ENCODE measurements around the gene TCF7L2.
"Not testable (repeated sequence)": the region's sequence is repeated elsewhere in the genome, so short reads cannot be mapped to it uniquely, and the experiment has no call there.

The TCF7L2 gene

DNA sequence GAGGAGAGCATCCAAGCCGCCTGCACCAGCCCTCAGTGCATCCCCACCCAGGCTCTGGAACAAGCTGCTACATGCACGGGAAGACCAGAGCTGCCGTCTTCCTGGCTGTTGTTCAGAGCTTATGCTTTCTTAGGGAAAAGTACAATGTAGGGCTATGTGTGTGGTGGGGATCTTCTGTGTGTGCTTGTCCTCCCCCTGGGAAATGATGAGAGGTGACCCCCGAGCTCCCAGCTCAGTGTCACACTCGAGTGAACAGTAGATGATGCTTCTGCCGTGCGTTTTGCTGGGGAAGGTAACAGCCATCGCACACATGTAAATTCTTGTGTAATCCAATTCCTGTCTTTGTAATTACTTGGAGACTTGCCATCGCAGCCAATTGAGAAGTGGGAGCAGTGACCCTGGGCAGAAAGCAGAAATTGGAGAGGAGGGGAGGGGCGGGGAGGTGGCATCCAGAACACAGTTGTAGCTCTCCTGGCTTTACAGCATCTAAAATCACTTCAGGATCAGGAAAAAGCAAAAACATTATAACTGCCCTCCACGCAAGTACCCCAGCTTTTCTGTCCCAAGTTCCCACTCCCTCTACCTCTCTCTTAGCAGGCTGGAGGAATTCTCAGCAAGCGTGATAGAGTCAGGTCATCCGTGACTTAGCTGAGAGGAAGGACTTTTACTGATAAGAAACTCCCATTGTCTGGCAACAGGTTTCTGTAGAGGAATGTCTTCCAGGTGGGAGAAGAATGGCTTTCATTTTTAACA lies 149.6 kb downstream of the TCF7L2 start:
- FAIRE-seq = no peak

DNA sequence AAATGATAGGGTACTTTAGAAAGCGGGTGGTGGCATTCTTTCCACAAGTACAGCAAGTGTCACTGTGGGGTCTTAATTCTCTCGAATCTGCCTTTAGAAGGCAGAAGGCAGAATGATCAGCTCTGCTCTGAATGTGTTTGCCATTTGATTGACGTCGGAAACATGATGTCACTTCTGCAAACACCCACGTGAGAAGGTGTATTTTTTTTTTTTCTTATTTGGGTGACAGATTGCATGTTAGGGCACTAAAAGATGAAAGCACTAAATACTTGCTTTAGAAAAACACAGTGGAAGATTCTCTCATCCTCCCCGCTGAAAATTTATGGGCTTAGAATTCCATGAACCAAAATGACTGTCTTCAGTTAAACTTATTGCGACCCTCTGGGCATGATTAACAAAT lies 150.2 kb downstream of the TCF7L2 start:
- FAIRE-seq = no peak

DNA sequence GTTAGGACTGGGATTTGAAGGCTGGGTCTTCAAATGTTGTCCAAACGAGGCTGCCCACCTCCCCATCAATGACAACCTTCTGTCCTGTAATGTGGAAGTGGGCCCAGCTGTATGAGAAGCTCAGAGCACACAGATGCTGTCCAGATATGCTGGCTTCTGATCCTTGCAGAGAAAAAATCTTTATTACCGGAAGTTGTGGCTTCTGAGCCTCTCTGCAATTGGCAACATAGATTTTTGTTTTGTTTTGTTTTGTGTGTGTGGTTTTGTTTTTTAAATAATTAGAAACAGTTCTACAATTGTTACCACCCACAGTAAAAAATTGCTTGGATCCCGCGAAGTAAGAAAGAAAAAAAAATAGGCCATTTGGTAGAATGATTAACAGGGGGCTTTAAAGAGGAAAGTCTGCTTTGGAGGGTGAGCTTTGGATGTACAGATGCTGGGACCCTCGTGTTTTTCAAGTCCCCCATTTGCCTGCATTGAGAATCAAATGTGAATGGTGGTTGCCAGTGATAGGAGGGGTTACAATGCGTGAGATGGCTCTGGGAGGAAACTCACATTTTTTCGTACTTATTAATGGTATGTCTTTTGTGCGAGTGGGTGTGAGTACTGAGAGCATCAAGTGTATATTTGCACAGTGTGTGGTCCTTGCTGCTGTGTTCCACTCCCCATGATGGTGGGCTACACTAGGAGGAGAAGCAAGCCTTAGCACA lies 153.2 kb downstream of the TCF7L2 start:
- no peak for FAIRE-seq

DNA sequence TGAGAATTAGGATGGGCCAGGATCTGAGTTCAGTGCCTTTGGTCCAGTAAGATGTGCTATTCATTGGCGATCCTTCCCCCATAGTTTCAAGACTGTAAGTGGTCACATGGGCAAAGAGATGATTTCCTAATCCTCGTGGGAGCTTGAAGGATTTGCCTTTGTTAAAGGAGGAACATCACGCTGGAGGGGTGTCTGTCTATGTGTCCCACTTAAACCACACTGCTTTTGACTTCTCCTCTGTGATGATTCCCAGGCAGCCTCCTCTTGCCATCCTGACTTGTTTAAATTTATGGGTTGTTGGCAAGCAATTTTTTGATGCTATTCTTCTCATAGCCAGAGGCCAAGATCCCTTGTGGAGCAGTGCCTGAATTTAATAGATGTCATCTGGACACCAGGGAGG lies 154.0 kb downstream of the TCF7L2 start:
- no peak for FAIRE-seq

DNA sequence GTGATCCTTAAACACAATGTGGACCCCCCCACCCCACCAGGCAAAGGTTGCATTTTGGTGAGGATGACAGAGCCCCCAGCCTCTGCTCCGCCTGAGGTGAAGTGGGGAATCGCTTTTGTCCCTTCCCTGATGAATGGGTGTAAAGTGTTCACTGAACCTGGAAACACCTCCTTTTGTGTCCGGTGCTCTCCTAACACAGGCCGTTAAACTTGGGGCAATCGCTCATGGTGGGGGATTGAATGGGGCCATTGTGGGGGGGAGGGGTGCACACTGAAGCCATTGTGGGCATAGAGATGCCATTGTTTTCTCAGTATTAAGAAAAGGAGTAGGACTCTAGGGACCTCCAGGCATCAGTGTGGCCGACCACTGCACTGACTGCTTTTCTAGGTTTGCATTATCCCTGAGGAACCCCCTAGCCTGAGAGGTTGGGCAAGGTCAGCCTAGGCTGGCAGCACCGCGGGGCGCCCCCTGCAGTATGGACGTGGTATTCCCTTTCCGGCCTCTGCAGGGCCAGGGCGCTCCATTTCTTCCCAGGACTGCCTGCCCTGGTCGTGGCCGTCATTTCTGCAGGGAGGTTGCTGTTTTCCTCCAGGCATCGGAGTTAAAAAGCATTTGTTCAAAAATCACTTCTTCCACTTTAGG lies 158.3 kb downstream of the TCF7L2 start:
- no peak for FAIRE-seq

DNA sequence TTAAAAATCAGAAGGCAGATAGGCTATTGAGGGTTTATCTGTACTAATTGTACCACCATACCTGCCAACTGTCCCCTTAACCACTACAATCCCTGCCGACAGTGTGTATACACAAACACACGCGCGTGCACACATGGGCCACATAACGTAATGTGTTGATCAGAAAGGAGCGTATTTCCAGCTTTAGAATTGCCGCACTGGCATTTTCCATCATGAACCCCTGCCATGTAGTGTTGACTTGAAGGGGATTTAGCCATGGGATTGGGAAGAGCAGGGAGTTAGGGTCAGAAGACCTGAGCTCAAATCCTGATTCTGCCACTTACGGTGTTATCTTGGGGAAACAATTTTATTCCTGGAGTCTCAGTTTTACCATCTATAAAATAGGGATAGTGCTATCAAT lies 158.9 kb downstream of the TCF7L2 start:
- no peak for FAIRE-seq

DNA sequence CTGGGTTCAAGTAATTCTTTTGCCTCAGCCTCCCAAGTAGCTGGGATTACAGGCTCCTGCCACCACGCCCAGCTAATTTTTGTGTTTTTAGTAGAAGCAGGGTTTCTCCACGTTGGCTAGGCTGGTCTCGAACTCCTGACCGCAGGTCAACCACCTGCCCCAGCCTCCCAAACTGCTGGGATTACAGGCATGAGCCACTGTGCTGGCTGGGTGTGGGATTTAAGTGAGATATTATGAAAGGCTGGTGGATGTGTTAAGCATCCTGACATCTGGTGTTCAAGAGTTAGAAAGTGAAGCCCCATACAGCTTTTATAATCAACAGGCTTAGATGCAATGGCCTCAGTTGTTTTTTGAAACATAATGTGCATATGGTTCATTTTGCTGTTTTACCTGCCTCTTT lies 159.4 kb downstream of the TCF7L2 start:
- not testable (repeated sequence) for FAIRE-seq

DNA sequence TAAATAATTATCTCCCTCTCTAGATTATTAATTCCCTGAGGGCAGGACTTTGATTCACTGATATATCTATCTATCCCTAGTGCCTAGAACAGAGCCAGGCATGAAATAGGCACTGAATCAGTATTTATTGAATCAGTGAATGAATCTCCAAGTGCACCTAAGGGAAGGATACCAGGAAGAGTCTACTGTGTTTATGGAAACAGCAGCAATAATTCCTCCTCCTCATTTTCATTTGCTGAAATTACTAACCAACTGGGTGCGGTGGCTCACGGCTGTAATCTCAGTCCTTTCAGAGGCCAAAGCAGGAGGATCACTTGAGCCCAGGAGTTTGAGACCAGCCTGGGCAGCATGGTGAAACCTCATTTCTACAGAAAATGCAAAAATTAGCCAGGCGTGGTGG lies 161.2 kb downstream of the TCF7L2 start:
- FAIRE-seq = no peak

DNA sequence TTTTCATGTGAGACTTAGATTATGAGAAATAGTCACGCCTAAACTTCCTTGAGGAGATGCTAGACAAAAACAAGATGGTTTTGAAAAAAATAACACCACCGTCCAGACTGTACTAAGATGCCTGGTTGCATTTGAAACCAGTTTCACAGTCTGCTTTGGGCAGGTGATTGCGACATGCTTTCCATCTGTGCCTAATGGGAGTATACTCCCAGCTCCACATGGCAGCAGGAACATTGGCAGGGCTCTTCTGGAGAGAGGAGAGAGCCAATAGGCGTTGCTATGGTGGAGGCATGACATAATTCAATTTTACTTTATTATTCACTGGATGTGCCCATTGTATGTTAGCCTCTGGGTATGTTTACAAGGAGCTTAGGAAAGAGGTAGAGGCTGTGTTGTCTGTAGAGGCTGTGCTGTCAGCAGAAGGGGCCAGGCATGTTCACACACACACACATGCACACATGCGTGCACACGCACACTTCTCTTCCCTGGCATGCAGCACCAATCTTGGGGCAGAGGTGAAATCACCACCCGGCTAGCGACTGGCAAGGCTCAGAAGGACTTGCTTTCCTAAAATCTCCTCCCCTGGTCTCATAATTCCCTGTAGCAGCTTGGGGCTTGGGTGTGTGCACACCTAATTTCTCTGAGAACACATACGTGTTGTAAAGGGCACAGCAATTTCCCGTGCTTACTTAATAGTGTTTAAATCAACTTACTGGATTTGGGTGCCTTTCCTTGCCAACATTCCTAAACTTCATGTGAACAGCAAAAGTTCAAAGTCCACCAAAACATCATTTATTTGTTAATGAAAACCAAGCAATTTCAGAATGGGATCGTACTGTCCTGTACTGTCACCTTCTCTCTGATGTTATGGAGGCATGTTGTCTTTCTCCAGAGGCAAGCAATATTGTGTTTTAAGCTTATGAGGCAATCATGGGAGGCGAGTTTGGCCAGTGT lies 162.1 kb downstream of the TCF7L2 start:
- no peak for FAIRE-seq

DNA sequence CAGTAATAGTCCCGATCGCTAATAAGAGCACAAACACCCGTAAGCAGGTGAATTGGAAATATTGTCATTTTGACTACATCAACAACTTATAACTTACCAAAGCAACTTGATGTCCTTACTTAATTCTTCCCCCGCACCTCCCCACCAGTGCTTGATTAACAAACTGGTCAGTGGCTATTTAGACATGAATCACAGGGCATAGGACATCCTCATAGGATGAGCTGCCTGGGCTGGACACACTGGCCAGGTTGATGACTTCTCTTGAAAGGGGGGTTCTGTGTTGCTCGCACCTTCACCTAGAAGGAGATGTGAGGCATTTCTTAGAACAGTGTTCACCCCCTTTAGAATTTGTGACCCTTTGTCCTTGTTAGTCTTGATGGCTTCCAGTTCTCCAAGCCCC lies 163.2 kb downstream of the TCF7L2 start:
- no peak for FAIRE-seq

DNA sequence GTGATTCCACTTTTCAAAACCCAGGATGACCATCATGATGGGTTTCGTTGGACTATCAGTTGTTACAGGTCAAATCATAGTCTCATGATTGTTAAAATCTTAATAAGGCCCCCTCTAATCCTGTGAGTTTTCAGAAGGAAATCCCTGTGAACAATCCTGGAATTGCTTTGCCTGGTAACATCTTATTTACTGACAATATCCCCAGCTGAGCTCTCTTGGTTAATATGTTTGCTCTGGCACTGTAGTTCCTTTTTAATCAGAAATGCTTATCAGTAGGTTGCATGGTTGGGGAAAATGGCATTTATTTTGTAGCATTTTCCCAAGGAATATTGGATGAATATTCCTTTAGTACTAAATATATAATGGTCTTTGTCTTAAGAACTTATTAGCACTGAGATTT lies 163.9 kb downstream of the TCF7L2 start:
- FAIRE-seq = no peak

DNA sequence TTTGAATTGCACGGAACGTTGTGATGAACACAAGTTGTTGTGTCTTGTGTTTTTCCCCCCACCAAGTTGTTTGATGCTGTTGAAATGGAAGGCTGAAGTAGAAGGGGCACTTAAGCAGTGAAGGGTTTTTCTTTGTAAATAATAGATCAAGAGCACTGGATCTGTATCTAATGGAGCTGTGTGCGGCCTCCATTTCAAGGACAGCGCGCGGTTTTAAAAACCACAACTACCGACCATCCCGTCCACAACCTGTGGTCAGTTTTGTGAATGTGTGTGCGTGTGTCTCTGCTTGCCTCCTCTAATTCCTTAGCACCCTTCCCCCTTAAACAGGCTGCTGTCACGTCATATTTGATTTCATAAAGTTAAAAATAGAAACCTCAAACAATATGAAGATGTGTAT lies 165.5 kb downstream of the TCF7L2 start:
- FAIRE-seq = no peak

DNA sequence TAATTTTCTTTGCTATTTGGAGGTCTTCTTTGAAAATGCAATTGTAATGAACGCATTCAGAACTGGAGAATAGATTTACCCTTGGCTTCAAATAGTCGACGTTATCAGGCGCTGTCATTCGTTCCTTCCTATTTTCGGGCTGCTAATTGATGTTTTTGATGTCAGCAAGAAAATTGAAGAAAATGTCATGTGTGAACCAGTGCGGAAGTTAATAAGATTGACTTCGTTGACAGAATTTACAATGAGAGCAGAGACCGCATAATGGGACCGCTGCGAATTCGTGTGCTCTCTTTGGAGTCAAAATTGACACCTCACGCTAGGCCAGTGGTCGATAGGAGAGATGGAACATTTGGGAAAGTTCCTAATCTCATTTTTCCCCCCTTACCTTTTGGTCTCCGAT lies 168.8 kb downstream of the TCF7L2 start:
- FAIRE-seq = no peak

DNA sequence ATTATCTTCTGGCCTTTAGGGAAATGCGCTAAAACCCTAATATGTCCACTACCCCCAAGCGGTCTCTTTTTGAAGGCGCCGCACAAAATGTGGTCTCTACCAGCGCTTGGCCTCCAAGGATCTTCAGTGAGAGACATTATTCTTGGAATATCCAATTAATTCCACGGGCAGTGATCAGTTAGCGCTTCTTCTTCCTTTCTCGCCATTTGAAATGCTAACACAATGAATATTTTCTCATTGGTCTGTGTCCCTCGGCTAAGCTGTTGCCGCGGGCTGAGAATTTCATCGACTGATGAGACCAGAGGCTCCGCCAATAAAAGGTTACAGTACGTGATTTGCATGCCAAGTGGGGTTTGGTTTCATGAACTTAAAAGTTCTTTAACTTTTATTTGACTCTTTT lies 169.8 kb downstream of the TCF7L2 start:
- no peak for FAIRE-seq

DNA sequence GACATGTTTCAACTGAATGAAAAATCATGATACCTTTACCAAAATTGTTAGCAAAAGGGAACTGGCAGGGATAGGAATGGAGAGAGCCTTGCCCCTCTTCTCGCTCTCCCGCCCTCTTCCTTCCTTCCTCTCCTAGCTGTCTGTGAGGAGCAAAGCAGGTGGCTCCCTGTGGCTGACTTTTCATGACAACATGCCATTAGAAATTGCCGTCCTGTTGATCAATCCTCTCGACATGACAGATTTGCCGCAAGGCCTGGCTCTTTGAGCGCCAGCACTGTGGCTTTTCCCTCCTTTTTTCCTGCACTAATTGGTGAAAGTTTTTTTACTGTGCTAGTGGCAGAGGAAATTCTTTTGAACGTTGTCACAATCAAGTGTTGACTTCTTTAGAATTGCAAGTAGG lies 171.1 kb downstream of the TCF7L2 start:
- no peak for FAIRE-seq

DNA sequence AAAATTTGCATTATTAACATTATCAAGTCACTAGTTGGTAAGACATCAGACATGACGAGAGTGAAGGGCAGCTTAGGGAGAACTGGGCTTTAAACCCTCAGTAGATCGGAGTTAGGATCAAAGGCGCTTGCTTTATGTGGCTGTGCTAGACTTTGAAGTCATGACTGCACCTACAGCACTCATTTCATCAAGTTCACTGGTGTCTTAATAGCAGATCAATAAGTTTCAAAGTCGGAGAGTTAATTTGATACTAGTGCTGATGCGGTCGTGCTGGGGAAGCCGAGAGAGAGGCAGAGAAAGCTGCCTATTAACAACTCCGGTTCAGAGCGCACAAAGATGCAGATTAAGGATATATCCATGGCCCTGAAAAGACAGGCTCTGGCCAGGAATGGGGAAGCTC lies 172.9 kb downstream of the TCF7L2 start:
- FAIRE-seq = no peak

DNA sequence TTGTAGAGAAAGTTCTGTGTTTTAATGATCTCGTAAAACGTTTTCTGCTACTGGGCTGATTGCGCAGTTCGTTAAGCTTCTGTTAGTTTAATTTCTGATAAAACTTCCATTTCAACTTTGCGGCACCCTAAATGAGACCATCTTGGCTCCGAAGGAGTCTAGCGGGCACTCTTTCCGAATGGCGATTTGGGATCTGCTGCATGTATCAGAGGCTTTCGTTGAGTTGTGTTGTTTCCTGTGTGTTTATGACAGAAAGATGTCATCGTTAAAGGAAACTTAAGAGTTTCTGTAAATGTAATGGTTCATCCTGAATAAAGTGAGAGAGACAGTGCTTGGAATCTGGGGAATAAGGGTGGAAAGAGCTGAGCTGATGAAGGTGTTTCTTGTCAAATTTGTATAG lies 174.7 kb downstream of the TCF7L2 start:
- FAIRE-seq = no peak

DNA sequence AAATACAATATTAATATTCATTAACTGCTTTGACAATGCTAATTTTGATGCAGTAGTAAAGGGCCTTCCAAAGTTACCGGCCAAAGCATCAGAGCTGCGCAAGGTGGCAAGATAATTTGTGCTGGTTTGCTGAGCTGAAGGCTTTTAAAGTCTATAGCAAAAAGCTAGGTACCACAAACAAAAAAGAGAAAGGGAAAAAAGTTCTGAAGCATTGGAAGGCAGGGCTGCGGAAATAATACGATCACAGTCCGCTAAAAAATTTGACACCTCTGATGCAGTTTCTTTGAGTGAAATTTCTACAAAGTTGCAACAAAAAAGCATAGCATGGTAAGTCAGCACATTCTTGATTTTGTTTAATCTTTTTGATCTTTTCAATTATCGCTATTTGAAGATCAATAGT lies 175.6 kb downstream of the TCF7L2 start:
- no peak for FAIRE-seq

DNA sequence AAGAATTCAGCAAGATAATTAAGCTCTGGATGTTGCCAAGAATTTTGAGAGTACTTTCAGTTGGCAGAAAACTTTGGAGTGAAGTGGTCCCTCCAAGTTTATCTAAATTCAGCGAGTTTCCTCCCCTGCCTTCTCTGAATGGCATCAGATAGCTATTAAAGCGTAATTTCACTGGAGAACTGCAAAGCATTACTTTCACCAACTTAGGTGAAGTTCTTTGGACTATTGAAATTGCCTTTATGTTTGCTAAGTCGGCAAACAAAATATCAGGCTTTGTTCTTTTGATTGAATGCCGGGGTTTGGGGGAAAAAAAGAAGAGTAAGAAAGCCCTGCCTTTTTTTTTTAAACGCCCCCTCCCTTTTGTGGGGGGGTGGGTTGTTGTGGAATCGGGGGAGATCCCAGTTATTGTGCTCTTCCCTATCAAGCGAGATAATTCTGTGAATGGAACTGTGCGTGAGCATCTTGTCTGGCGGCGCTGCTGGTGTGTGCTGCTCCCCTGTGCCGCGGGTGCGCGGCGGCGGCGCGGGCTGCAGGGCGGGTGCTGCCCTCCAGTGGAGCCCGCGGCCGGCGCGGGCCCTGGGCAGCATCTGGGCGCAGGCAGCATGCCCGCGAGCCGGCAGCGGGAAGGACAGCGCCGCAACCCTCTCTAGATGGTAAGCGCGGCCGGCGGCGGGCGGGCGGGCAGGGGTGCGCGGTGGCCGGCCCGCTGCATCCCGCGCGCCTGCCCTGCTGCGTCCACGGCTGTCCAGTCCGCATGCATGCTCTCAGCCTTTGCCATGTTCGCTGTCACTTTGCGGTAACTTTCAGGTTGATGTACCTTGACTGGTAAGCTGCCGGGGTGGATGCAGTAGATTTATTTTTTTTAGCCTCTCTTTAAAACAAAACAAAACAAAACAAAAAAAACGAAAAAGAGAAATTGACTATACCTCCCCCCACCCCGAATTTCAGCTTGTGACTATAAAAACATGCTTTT lies 176.5 kb downstream of the TCF7L2 start:
- FAIRE-seq = no peak

DNA sequence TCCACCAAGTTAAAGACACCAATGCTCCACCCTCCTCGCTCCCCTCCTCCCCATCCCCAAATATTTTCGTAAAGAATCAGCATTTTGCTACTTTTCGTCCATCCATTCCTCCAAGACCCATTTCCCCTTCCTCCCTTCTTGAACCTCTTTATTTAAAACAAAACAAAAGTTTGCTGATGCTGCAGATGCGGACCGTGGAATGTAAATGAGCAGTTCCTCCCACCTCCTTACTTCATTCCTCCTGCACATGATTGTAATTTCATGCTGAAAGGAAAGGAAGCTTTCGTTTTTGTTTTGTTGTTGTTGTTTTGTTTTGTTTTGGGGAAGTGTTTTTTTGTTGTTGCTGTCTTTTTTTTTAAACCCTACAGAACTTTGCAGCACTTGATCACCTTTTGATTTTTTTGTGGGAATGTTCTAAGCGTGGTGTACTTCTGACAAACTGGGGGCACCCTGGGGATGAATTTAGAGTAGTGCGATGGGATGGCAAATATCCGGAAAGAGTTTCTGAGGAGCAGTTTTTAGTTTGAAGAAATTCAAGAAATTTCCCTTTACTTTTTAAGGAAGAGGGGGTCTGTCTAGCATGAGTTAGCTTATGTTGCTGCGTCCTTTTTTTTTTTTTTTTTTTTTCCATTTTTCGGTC lies 177.3 kb downstream of the TCF7L2 start:
- no peak for FAIRE-seq

DNA sequence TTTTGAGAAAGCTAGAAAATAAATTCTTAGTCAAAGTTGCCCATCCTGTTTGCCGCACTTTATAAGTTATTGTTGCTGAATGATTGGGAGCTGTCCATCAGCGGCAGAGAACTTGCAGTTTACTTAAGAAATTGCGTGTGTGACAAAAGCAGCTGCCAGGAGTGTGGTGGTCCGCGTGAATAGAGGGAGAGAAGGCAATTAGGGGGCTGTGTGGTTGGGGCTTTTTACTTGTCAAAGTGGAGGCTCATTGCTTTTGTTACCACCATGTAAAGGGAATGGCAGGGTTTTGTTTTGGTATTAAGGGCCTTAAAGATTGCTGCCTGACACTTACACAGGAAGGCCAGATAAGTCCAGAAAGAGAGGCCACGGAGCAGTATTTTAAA lies 177.8 kb downstream of the TCF7L2 start:
- no peak for FAIRE-seq
